ENCODE results near the gene IL17RC.
"Not testable (repeated sequence)": the region's sequence is repeated elsewhere in the genome, so short reads cannot be mapped to it uniquely, and the experiment has no call there.

The IL17RC gene

DNA sequence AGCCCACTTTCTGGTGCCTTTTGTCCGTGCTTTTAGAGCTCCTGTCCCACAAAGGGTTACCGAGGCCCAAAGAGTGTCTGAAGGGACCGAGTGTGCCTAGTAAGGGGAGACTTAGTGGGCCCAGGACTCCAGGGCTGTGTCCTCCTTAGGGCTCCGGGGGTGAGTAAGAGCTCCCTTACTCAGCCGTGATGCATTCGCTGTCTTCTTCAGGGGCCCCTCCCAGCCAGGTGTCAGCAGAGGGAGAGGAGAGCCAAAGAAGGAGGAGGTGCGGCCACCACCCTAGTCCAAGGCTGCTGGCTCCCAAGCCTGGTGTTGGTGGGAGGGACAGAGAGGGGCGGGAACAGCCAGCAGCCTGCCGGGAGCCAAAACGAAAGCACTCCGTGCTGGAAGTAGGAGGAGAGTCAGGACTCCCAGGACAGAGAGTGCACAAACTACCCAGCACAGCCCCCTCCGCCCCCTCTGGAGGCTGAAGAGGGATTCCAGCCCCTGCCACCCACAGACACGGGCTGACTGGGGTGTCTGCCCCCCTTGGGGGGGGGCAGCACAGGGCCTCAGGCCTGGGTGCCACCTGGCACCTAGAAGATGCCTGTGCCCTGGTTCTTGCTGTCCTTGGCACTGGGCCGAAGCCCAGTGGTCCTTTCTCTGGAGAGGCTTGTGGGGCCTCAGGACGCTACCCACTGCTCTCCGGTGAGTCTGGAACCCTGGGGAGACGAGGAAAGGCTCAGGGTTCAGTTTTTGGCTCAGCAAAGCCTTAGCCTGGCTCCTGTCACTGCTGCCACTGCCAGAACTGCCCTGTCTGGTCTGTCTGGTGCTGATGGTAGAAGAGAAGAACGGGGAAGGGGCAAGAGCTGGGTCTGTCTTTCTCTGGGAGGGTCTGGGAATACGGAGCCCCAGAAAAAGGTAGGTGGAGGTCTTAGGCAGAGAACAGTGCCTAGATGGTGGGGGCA lies at the start of gene IL17RC:
TSS of gene IL17RC (plus strand) at position 365 of the 947 bp plus-strand sequence. CDS start at position 583, 218 bp downstream.
- Histone ChIP-seq H3K9ac (ENCODE audit: low read depth, low read length) (peak within 1 kb of the TSS; percentile 62), H3K4me1 (ENCODE audit: insufficient read depth, low read length) (peaks cover 5% of the 10 kb centered on the region; the same call in 1 of the 2 replicates), H3K9me3 (ENCODE audit: control insufficient read depth, insufficient read depth, low read length) (no peaks in the 10 kb centered on the region), H3K36me3 (ENCODE audit: insufficient read depth, low read length) (no peaks in the 10 kb centered on the region)

- H3K9ac ChIP-seq (ENCODE audit: low read depth, low read length): no peak overlapping the region
- H3K4me1 ChIP-seq (ENCODE audit: insufficient read depth, low read length): no peaks in the 10 kb centered on the region; the same call in 1 of the 2 replicates
- H3K9me3 ChIP-seq (ENCODE audit: control insufficient read depth, insufficient read depth, low read length): no peaks in the 10 kb centered on the region
- no peaks in the 10 kb centered on the region for H3K36me3 ChIP-seq (ENCODE audit: insufficient read depth, low read length)
Measured at GRCh38 chr3:9867106-9867505, 49.8 kb upstream of the IL17RC start.

DNA sequence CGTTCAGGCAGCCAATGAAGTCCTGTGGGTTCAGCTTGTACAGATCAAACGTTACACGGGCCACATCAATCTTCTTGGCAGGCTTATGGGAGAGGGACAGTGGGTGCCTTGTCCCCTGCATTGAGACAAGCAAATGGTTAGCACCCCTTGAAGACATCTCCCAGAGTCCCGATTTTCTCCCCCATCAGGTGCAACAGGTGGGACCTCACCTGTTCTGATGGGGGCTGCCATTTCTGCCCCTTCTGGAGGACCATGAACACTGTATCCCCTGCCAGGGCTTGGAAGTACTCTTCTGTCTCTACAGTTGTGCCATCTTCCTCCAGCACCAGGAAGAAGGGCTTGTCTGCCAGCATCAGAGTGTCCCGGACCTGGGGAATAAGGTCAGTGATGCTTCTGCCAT lies 46.9 kb upstream of the IL17RC start:
- Histone ChIP-seq H3K4me1 (ENCODE audit: insufficient read depth, low read length) (no peaks in the 10 kb centered on the region; the same call in 1 of the 2 replicates), H3K36me3 (ENCODE audit: insufficient read depth, low read length) (no peaks in the 10 kb centered on the region), H3K9me3 (ENCODE audit: control insufficient read depth, insufficient read depth, low read length) (no peaks in the 10 kb centered on the region), H3K9ac (ENCODE audit: low read depth, low read length) (no peak overlapping the region)

DNA sequence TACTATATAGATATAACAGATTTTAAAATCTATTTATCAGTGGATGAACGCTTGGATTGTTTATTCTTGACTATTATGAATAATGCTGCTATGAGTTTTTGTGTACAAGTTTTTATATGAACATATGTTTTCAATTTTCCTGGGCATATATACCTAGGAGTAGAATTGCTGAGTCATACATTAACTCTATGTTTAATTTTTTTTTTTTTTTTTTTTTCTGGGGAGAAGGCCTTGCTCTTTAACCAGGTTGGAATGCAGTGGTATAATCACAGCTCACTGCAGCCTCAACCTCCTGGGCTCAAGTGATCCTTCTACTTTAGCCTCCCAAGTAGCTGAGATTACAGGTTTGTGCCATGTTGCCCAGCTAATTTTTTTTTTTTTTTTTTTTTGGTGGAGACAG lies 45.9 kb upstream of the IL17RC start:
- Histone ChIP-seq H3K36me3 (ENCODE audit: insufficient read depth, low read length) (no peaks in the 10 kb centered on the region), H3K4me1 (ENCODE audit: insufficient read depth, low read length) (no peaks in the 10 kb centered on the region; the same call in 1 of the 2 replicates), H3K9ac (ENCODE audit: low read depth, low read length) (no peak overlapping the region), H3K9me3 (ENCODE audit: control insufficient read depth, insufficient read depth, low read length) (no peaks in the 10 kb centered on the region)

DNA sequence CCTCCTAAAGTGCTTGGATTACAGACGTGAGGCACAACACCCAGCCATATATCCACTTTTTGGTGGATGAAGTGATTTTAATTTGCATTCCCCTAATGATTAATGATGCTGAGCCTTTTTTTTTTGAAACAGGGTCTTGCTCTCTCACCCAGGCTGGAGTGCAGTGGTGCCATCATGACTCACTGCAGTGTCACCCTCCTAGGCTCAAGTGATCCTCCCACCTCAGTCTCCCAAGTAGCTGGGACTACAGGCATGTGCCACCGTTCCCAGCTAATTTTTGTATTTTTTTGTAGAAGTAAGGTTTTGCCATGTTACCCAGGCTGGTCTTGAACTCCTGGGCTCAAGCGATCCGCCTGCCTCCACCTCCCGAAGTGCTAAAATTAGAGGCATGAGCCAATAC lies 44.8 kb upstream of the IL17RC start:
- H3K4me1 ChIP-seq (ENCODE audit: insufficient read depth, low read length); H3K9me3 ChIP-seq (ENCODE audit: control insufficient read depth, insufficient read depth, low read length); H3K9ac ChIP-seq (ENCODE audit: low read depth, low read length); H3K36me3 ChIP-seq (ENCODE audit: insufficient read depth, low read length): not testable (repeated sequence)

DNA sequence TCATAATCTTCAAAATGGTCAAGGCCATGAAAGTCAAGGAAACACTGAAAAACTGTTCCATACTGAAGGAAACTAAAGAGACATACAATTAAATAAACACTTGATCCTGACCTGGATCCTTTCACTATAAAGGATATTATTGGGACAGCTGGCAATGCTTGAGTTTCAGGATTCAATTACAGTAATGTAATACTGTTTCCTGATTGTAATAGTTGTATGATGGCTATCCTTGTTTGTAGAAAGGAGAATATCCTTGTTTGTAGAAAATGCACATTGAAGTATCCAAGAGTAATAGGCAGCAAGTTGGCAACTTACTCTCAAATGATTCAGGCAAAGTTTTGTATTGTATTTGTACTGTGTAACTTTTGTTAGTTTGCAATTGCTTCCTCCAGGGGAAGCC lies 41.5 kb upstream of the IL17RC start:
- H3K36me3 ChIP-seq (ENCODE audit: insufficient read depth, low read length): no peaks in the 10 kb centered on the region
- peaks cover 7% of the 10 kb centered on the region for H3K4me1 ChIP-seq (ENCODE audit: insufficient read depth, low read length)
- H3K9me3 ChIP-seq (ENCODE audit: control insufficient read depth, insufficient read depth, low read length): no peaks in the 10 kb centered on the region
- no peak overlapping the region for H3K9ac ChIP-seq (ENCODE audit: low read depth, low read length)

- H3K9ac ChIP-seq (ENCODE audit: low read depth, low read length); H3K36me3 ChIP-seq (ENCODE audit: insufficient read depth, low read length); H3K4me1 ChIP-seq (ENCODE audit: insufficient read depth, low read length); H3K9me3 ChIP-seq (ENCODE audit: control insufficient read depth, insufficient read depth, low read length): not testable (repeated sequence)
Measured at GRCh38 chr3:9876255-9876654, 40.6 kb upstream of the IL17RC start.

GRCh38 chr3:9876991-9877390 lies 39.9 kb upstream of the IL17RC start:
- Histone ChIP-seq H3K9ac (ENCODE audit: low read depth, low read length) (no peak overlapping the region), H3K36me3 (ENCODE audit: insufficient read depth, low read length) (no peaks in the 10 kb centered on the region), H3K9me3 (ENCODE audit: control insufficient read depth, insufficient read depth, low read length) (no peaks in the 10 kb centered on the region), H3K4me1 (ENCODE audit: insufficient read depth, low read length) (peaks cover 7% of the 10 kb centered on the region)

GRCh38 chr3:9878700-9879099 lies 38.2 kb upstream of the IL17RC start:
- Histone ChIP-seq H3K36me3 (ENCODE audit: insufficient read depth, low read length) (no peaks in the 10 kb centered on the region), H3K9me3 (ENCODE audit: control insufficient read depth, insufficient read depth, low read length) (no peaks in the 10 kb centered on the region), H3K4me1 (ENCODE audit: insufficient read depth, low read length) (peaks cover 9% of the 10 kb centered on the region), H3K9ac (ENCODE audit: low read depth, low read length) (no peak overlapping the region)

- Histone ChIP-seq H3K9ac (ENCODE audit: low read depth, low read length) (no peak within 1 kb of the TSS), H3K36me3 (ENCODE audit: insufficient read depth, low read length) (no peaks in the 10 kb centered on the region), H3K4me1 (ENCODE audit: insufficient read depth, low read length) (peaks cover 19% of the 10 kb centered on the region), H3K9me3 (ENCODE audit: control insufficient read depth, insufficient read depth, low read length) (no peaks in the 10 kb centered on the region)
Measured at GRCh38 chr3:9879830-9880549, 36.9 kb upstream of the IL17RC start, which contains the start of gene CIDEC. Gene CIDEC (minus strand): TSS chr3:9880253. CDS start chr3:9878486, 1,767 bp downstream.

- no peaks in the 10 kb centered on the region for H3K36me3 ChIP-seq (ENCODE audit: insufficient read depth, low read length)
- peaks cover 19% of the 10 kb centered on the region for H3K4me1 ChIP-seq (ENCODE audit: insufficient read depth, low read length)
- no peaks in the 10 kb centered on the region for H3K9me3 ChIP-seq (ENCODE audit: control insufficient read depth, insufficient read depth, low read length)
- no peak overlapping the region for H3K9ac ChIP-seq (ENCODE audit: low read depth, low read length)
Measured at GRCh38 chr3:9881441-9881840, 35.5 kb upstream of the IL17RC start.

DNA sequence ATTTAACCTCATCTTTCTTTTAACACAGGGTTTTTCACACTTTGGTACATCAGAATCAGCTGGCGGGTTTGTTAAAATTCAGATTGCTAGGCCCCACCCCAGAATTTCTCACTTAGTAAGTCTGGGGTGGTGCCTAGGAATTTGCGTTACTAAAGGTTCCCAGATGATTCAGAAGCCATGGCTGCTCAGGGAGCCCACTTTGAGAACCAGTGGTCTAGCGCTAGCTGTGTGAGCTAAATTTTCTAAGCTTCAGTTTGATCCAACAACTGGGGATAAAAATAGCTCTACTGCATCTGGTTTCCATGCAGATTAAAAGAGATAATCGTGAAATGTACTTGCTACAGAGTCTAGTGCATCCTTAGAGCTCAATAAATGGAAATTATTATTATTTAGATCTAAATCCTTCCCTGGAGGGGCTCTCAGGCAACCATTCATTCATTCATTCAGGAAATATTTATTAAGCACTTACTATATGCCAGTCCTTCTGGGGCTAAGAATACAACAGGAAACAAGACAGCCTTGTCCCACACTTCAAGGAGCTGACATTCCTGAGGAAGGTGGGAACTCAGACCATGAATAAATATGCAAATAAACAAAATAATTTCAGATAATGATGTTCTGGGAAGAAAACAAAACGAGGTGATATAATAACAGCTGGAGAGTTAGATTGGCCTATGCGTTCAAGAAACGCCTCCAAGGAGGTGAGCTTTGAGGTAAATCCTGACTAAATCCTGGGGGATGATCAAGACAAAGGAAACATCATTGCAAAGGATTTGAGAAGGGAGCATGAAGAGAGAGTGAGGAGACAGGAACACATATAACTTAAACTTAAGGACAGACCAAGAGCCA lies 33.0 kb upstream of the IL17RC start:
- no peak overlapping the region; the same call in 1 of the 2 replicates for H3K9ac ChIP-seq (ENCODE audit: low read depth, low read length)
- no peaks in the 10 kb centered on the region for H3K36me3 ChIP-seq (ENCODE audit: insufficient read depth, low read length)
- no peaks in the 10 kb centered on the region for H3K9me3 ChIP-seq (ENCODE audit: control insufficient read depth, insufficient read depth, low read length)
- peaks cover 12% of the 10 kb centered on the region for H3K4me1 ChIP-seq (ENCODE audit: insufficient read depth, low read length)

- Histone ChIP-seq H3K4me1 (ENCODE audit: insufficient read depth, low read length) (peaks cover 12% of the 10 kb centered on the region), H3K36me3 (ENCODE audit: insufficient read depth, low read length) (no peaks in the 10 kb centered on the region), H3K9me3 (ENCODE audit: control insufficient read depth, insufficient read depth, low read length) (no peaks in the 10 kb centered on the region), H3K9ac (ENCODE audit: low read depth, low read length) (no peak overlapping the region)
Measured at GRCh38 chr3:9884555-9885165, 32.2 kb upstream of the IL17RC start.

- H3K9me3 ChIP-seq (ENCODE audit: control insufficient read depth, insufficient read depth, low read length): no peaks in the 10 kb centered on the region
- peaks cover 12% of the 10 kb centered on the region for H3K4me1 ChIP-seq (ENCODE audit: insufficient read depth, low read length)
- H3K9ac ChIP-seq (ENCODE audit: low read depth, low read length): no peak overlapping the region
- no peaks in the 10 kb centered on the region for H3K36me3 ChIP-seq (ENCODE audit: insufficient read depth, low read length)
Measured at GRCh38 chr3:9886328-9886727, 30.6 kb upstream of the IL17RC start.
